Keratinocyte (primary cell): ENCODE measurements around the gene MYO1D. TPM values are rescaled to one million over a fixed set of nuclear protein-coding genes. Genes with fewer than 3 reads are reported as not detected.
A peak's percentile ranks its signal among the peaks of the same experiment; 100 is the strongest.

ENCODE experiments used
- DNase-seq: peaks from one replicate; pipeline ENCODE4 v3.0.0-alpha.2; 2011; ENCODE audit warnings: low read depth, missing footprints, low spot score
- FAIRE-seq: peaks from 2 replicates; lab custom pipeline; 2011; peaks lifted over from hg19 to GRCh38; lab: Jason Lieb, UNC
- H2AFZ ChIP-seq: 2 replicates; pipeline ENCODE4 v1.6.0; 2012; ENCODE audit warnings: low read length, control low read depth, inconsistent platforms; ENCODE audit not compliant: control insufficient read depth
- H3K27ac ChIP-seq: 2 replicates; pipeline ENCODE4 v1.5.1; 2011; ENCODE audit warnings: low read length; ENCODE audit not compliant: control insufficient read depth, insufficient read depth
- H3K27me3 ChIP-seq: 3 replicates; pipeline ENCODE4 v1.6.0; 2011; ENCODE audit warnings: low read length; ENCODE audit not compliant: control insufficient read depth, insufficient read depth; ENCODE audit errors: extremely low read depth
- H3K36me3 ChIP-seq, 2 experiments: 2 replicates in 1 of 2; 3 replicates in 1 of 2; pipeline ENCODE4 v1.5.1; 2011; ENCODE audit warnings: low read length in 2 of 2, mild to moderate bottlenecking in 1 of 2; ENCODE audit not compliant: control insufficient read depth in 2 of 2, insufficient read depth in 2 of 2; ENCODE audit errors: extremely low read depth in 1 of 2
- H3K4me1 ChIP-seq: 3 replicates; pipeline ENCODE4 v1.5.1; 2011; ENCODE audit warnings: low read length; ENCODE audit not compliant: control insufficient read depth, insufficient read depth; ENCODE audit errors: extremely low read depth
- H3K4me2 ChIP-seq: 3 replicates; pipeline ENCODE4 v1.6.0; 2011; ENCODE audit warnings: low read depth, low read length; ENCODE audit not compliant: control insufficient read depth, insufficient read depth; ENCODE audit errors: extremely low read depth
- H3K4me3 ChIP-seq, 3 experiments: fragments of 200-600 bp in 1 of 3; sonication (generic) in 1 of 3; 2 replicates in 2 of 3; 3 replicates in 1 of 3; pipeline ENCODE4 v1.5.1; 2011 to 2016; ENCODE audit warnings: low read length in 3 of 3, mild to moderate bottlenecking in 3 of 3, control low read depth in 2 of 3, inconsistent platforms in 1 of 3, low read depth in 1 of 3, mixed read lengths in 1 of 3, mixed run types in 1 of 3, moderate library complexity in 1 of 3; ENCODE audit not compliant: control insufficient read depth in 2 of 3, insufficient read depth in 2 of 3; ENCODE audit errors: extremely low read depth in 1 of 3
- H3K79me2 ChIP-seq: 2 replicates; pipeline ENCODE4 v1.6.0; 2012; ENCODE audit warnings: low read length; ENCODE audit not compliant: control insufficient read depth, insufficient read depth
- H3K9ac ChIP-seq: 3 replicates; pipeline ENCODE4 v1.6.0; 2011; ENCODE audit warnings: low read length; ENCODE audit not compliant: control insufficient read depth, insufficient read depth; ENCODE audit errors: extremely low read depth
- H3K9me1 ChIP-seq: 3 replicates; pipeline ENCODE4 v1.6.0; 2011; ENCODE audit warnings: low read length; ENCODE audit not compliant: control insufficient read depth, insufficient read depth; ENCODE audit errors: extremely low read depth
- H3K9me3 ChIP-seq: 2 replicates; pipeline ENCODE4 v1.5.1; 2012; ENCODE audit warnings: low read depth, low read length; ENCODE audit not compliant: control insufficient read depth
- H4K20me1 ChIP-seq: 3 replicates; pipeline ENCODE4 v1.6.0; 2011; ENCODE audit warnings: low read length; ENCODE audit not compliant: control insufficient read depth, insufficient read depth; ENCODE audit errors: extremely low read depth
- CTCF ChIP-seq, 3 experiments: IDR thresholded peaks in 1 of 3; conservative IDR thresholded peaks in 1 of 3; optimal IDR thresholded peaks in 1 of 3; 2 replicates in 2 of 3; 3 replicates in 1 of 3; pipeline versions ENCODE3 to v1.5.1; 2011; ENCODE audit warnings: low read length in 3 of 3, mild to moderate bottlenecking in 3 of 3, moderate library complexity in 2 of 3, control low read depth in 1 of 3, inconsistent platforms in 1 of 3; ENCODE audit not compliant: insufficient read depth in 2 of 3; ENCODE audit errors: extremely low read depth in 1 of 3
- EZH2 ChIP-seq: IDR thresholded peaks from one replicate; pipeline ENCODE4 v1.6.1; 2012; ENCODE audit warnings: inconsistent platforms, mild to moderate bottlenecking, low read length, moderate library complexity
- dilution Hi-C: fragments of 300-500 bp; cut with MboI; formaldehyde crosslinking; loops from one replicate; pipeline ENCODE4 v1.7.0; 2020; ENCODE audit warnings: low sequenced_read_pairs; ENCODE audit not compliant: extremely low pct_ligation_motif_present
- polyA plus RNA-seq, 5 experiments: library from polyadenylated mRNA; depleted of rRNA in 3 of 5; stranded (reverse) in 3 of 5; stranded (forward) in 1 of 5; unstranded in 1 of 5; fragments of >200 nt; gene quantifications; 1 replicate in 1 of 5; 2 replicates in 3 of 5; 3 replicates in 1 of 5; pipeline versions ENCODE4 v1.2.1 to v1.2.3, GENCODE V29; 2011 to 2012; ENCODE audit warnings: missing spikeins in 2 of 5, low read depth in 1 of 5, low replicate concordance in 1 of 5

MYO1D gene
- polyA plus RNA-seq, 1 donor (not counting 4 experiments of a cell fraction or from before 2014, with no cell fraction given) = 33.7 TPM

GRCh38 chr17:32488177-32488542 is 388.8 kb downstream of the MYO1D start:
- H3K27me3 ChIP-seq = no peaks in the 10 kb centered on the region
- no peaks in the 10 kb centered on the region for H3K9me3 ChIP-seq
- H4K20me1 ChIP-seq = no peaks in the 10 kb centered on the region
- peaks cover 46% of the 10 kb centered on the region for H3K4me1 ChIP-seq
- DNase-seq (no peak), FAIRE-seq (no peak)
- H3K9ac ChIP-seq = no peak overlapping the region
- TF ChIP-seq CTCF (optimal IDR thresholded peaks at IDR 0.05 in 1 of 3, IDR thresholded peaks at IDR 0.05 in 1 of 3, conservative IDR thresholded peaks at IDR 0.05 in 1 of 3; ENCODE audit: extremely low read depth in 1 of 3, insufficient read depth in 2 of 3, low read length in 3 of 3) (no peak), EZH2 (no peak)
- peaks cover 9% of the 10 kb centered on the region for H3K9me1 ChIP-seq
- H2AFZ ChIP-seq = no peak overlapping the region
- peaks cover 37% of the 10 kb centered on the region for H3K79me2 ChIP-seq
- H3K4me2 ChIP-seq = peak overlapping the region; percentile 94
- H3K27ac ChIP-seq = no peak overlapping the region
- peaks cover 13 to 25% of the 10 kb centered on the region in 2 experiments for H3K36me3 ChIP-seq
- dilution Hi-C loops = no loop called here
- peak overlapping the region; percentile 56 to 83 (median 79) for H3K4me3 ChIP-seq

- peak overlapping the region; percentile 56 to 83 (median 79) for H3K4me3 ChIP-seq
- no peaks in the 10 kb centered on the region for H3K9me3 ChIP-seq
- H3K36me3 ChIP-seq = peaks cover 15 to 25% of the 10 kb centered on the region in 2 experiments
- H3K4me2 ChIP-seq = peak overlapping the region; percentile 94
- peaks cover 46% of the 10 kb centered on the region for H3K4me1 ChIP-seq
- H4K20me1 ChIP-seq = no peaks in the 10 kb centered on the region
- H3K27ac ChIP-seq = peak overlapping the region; percentile 52
- H3K9me1 ChIP-seq = peaks cover 9% of the 10 kb centered on the region
- H2AFZ ChIP-seq = peak overlapping the region; percentile 40
- DNase-seq = no peak
- peak overlapping the region; percentile 73 for H3K9ac ChIP-seq
- FAIRE-seq = peak; percentile 63
- dilution Hi-C loops = no loop called here
- TF ChIP-seq EZH2 = no peak
- peak in 1 of 3 experiments; percentile 24 for TF ChIP-seq CTCF (optimal IDR thresholded peaks at IDR 0.05 in 1 of 3, IDR thresholded peaks at IDR 0.05 in 1 of 3, conservative IDR thresholded peaks at IDR 0.05 in 1 of 3; ENCODE audit: extremely low read depth in 1 of 3, insufficient read depth in 2 of 3, low read length in 3 of 3)
- peaks cover 37% of the 10 kb centered on the region for H3K79me2 ChIP-seq
- no peaks in the 10 kb centered on the region for H3K27me3 ChIP-seq
Observed at GRCh38 chr17:32487473-32488176, 389.3 kb downstream of the MYO1D start.
